ENCODE measurements around the gene INTS6L.
"Not testable (repeated sequence)": the region's sequence is repeated elsewhere in the genome, so short reads cannot be mapped to it uniquely, and the experiment has no call there.

INTS6L gene

DNA sequence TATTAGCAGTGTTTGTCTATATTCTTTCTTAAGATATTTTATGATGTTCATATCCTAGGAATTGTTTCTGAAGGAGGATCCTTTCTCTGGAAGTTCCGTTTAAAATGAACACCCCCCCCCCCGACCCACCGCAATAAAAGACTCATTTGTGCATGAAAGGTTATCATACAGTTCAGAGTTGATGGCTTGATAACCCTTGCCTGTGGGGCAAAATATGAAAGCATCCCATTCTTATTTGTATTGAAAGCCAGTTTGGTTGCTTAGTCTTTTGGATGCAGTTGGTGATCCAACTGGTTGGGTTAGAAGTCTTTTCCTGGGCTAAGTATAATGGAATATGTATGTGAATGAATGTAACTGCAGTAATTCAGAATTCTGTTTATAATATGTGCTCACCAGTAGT lies 8.3 kb downstream of the INTS6L start:
- no peak for DNase-seq

DNA sequence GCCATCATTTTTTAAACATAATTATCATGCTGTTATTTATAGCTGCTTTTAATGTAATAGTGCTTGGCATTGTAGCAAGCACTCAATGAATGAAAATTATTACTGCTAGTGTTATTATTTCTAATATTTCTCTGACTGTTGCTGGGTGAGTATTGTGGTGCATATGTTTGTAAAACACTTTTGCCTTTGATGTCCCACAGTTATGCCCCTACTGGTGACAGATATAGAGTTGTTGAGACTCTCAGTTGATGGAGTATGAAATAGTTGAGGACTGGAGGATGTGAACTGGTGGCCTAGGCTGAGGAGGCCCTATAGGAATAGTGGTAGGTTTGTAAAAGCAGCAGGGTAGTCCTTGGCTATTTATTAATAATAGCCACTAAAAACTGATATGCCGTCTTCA lies 9.6 kb downstream of the INTS6L start:
- no peak for DNase-seq

DNA sequence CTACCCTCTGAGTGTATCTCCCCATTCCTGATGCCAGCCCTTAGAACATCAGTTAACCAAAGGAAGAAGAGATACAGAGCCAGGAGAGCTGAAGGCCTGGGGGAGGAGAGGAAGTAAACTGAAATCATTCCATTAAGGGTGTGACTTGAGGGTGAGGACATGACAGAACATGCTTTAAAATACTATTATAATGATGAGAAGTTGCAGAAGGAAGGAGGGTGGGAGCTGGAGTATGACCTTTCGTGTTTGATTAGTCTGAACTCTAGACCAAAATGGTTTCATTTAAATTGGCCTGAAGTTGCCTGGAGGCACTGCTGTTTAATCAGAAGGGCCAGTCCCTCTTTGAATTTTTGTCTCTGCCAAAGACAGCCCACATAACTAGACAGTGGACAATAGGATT lies 11.4 kb downstream of the INTS6L start:
- no peak for DNase-seq

DNA sequence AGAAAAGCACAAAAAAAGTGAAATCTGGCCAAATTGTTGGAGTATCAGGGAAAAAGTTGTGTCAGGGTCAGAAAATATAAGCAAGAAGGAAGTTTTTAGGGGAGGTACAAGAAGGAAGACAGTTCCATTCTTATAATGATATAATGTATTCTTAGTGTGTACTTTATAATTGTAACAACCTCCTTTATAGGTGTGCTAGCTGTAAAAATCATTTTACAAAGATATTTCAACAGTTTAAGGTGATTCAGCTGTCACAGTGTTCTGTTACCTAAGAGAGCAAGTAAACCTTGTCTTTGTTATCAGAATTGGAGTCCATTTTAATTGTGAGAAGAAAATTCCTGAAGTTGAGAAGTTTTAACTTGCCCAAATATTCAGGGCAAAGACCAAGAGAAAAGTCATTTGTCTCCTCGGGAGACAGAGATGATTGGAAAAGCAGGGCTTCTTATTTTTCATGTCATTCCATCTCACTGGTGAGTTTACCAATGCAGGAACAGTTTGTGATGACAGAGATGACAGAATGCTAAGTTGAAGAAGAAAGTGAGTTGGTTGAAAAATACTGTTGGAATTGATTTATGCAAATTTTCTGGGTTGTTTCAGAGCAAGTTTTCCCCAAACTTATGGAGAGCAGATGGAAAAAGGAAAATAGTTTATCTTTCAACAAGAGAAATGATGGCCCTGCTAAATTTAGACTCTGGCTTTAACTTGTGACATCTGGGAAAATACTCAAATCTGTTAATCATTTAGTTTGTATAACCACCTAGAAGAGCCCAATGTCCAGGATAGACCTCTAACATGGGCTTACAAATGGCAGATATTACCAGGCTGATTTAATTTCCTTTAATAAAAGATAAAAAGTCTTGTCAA lies 14.8 kb downstream of the INTS6L start:
- no peak for DNase-seq

DNA sequence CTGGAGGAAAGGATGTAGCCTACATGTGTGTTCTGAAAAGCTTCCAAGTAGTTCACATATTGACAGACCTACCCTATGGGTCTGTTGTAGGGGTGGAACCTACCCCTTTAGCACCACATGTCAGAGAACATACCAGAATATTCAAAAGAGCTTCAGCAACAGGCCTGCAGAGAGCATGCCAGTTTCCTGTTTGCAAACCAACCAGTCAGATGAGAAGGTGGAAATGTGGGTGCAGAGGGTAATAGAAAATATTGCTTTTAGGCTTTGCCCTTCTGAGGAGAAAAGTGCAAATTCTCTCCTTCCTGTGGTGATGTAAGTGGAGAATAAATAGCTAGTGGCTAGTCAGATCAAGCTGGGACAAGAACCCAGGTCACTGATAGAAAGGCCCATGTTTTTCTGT lies 16.4 kb downstream of the INTS6L start:
- DNase-seq: no peak

DNA sequence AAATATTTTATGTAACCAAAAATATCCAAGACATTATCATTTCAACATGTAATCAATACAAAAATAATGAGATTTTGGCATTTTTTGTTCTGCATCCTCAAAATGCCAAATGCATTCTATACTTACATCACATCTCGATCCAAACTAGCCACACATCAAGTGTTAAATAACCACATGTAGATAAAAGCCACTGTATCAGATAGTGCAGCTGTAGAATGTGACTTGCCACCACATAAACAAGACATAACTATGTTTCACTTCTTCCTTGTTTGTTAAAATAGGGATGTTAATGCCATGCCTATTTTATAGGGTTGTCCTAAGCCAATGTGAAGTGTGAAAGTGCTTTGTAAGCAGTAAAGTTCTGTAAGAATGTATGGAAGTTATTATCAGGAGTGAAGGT lies 20.9 kb downstream of the INTS6L start:
- DNase-seq: no peak

DNA sequence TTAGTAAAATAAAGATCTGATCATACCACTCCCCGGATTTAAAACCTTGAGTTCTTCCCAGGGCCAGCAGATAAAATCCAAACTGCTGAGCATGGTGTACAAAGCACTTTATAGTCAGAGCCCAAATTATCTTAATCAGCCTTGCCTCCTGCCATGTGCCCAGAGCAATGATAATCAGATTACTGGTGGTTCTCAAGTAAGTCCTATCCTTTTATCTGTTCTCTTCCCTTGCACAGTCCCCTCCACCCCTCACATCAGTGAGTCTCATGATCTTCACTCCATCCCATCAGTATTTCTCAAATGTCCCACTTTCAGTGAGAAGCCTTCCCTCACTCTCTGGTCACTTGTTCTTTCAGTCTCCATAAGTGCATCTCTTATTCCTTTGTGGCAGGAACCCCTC lies 22.7 kb downstream of the INTS6L start:
- no peak for DNase-seq

DNA sequence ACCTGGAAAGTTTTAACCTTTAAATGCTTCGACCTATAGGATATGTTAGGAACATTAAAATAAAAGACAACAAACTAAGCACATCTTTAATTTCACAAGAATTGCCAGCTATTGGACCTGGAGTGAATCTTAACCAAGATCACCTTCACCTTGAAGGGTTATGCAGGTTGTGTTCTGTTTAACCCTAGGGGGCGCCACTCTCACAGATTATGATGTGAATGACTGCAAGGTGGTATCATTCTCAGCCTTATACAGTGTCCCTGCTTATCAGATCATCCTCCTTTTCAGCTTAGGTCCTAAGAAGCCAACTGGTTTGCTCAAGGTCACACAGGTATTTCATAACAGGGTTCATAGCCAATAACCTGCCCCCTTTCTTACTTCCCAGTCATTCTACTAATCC lies 23.5 kb downstream of the INTS6L start:
- DNase-seq: no peak

DNA sequence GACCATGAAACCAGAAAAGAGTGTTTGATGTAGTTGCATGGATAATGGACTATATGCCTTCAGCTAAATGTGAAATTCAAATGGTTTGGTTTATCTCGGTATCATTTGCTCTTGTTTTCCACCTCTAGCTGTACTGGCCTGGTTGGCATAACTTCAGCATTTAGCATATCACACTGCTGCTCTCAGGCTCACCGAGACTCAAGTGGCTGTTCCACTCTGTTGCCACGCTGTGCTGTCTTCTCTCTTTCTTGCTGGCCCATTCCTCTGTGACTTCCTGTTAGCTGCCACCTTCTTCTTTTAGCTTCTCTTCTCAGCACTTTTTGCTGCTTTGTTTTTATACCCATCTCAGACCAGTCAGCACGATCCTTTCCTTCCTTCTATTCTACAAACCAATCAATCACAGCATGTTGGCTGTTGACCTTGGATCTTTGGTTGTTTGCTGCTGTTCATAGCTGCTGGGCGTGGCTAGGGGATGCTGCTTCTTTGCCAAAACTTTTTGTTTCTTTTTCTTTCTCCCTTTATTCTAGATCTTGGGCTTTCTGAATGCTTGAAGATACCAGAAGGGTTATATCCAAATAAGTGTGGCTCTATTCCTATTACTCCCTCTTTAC lies 24.0 kb downstream of the INTS6L start:
- DNase-seq: no peak

DNA sequence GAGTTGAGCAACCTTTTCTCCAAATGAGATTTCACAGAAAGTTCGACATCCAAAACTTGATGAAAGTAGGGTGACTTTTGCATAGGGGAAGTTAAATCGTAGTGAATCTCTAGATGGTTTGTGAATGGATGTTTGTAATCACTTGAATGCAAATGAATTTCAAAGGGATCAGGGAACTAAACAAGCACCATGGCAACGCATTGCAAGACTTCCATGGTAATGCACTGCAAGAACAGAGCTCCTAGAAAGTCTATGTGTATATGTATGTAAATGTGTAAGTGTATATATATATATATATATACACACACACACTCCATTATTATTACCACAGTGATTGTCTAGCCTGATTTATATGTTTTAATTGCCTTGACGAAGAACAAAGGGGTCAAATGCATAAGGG lies 27.3 kb downstream of the INTS6L start:
- no peak for DNase-seq

DNA sequence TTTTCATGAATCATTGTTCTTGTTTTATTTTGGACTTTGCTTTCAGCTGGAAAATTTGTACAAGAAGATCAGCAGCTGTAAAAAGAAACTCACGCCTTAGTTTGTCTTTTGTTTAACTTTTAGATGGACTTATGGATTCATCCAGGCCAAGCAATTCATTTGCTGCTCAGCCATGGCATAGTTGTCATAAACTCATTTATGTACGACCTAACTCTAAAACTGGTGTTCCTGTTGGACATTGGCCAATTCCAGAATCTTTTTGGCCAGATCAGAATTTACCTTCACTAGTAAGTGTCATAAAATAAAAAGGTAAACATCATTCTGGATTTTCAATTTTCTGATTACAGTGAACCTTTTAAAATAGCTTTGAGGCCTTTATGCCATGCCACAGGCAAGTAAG lies 29.1 kb downstream of the INTS6L start:
- DNase-seq: no peak

DNA sequence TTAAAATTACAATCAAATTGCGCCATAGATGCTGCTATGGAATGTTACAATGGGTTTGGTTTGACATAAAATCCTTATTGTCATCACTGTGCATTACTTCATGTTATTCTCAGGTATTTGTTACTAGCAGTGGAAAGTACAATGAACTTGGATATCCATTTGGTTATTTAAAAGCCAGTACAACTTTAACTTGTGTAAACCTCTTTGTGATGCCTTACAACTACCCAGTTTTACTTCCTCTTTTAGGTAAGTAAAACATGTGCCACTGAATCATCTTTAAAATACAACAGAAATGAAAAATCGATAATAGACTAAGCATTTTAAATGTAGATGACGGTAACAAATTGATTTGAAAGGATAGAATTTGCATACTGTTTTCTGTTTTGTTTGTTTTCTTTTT lies 35.6 kb downstream of the INTS6L start:
- DNase-seq: no peak

DNA sequence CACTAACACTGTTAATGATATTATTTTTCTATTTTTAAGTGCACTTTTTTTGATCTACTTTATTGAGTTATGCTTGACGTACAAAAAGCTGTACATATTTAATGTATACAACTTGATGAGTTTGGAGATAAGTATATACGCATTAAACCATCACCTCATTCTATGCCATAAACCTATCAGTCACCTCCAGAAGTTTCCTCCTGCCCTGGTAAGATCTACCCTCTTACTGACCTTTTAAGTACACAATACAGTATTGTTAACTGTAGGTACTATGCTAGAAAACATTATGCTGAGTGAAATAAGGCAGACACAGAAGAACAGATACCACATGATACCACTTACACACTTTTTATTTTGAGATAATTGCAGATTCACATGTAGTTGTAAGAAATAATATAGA lies 36.9 kb downstream of the INTS6L start:
- no peak for DNase-seq

DNA sequence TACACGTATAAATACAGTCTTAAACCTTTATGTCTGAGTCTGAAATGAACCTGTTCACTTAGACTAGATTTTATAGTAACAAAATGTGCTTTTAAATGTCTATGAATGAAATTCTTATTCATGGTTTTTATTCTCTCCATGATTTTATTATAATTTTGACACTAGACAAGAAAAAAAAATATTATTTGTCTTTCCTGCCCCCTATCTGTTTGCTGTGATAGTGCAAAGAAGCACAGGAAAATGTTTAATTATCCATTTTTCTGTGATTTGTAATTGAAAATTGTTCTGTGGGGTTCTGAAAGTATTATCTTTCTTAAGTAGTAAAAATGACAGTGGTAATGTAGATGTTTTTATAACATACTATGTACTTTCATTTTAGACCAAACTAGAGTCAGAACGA lies 52.0 kb downstream of the INTS6L start:
- no peak for DNase-seq

DNA sequence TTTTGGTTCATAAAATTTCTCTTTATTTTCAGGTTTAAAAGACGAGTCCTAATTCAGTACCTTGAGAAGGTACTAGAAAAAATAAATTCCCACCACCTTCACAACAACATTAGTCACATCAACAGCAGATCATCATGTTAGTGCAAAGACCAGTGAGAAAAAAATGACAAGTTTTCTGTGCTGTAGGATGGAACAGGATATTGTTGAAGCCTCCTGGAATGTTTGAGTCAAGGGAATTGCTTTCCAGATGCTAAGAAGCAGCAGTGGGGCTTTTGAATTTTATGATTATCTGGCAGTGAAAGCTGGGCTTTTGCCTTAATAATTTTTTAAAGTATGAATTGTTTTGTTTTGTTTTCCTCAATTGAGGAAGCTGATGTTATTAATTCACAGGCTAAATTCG lies 61.0 kb downstream of the INTS6L start:
- no peak for DNase-seq

DNA sequence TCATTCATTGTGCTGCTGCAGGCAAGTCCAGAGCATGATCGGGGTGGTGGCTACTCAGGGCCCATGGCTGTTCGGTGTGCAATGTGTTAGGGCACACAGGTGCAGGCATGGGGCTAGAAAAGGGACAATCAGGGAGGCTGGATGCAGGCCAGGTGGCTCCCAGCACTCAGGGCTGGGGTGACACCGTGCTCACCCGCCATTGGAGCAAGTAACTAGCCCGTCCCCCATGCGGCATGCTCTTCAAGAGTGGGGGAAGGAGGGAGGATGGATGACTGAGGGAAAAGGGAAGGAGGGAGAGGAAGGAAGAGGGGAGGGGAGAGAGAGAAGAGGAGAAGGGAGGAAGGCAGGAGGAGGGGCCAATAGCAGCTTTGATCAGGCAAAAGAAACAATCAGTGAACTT lies 64.7 kb downstream of the INTS6L start:
- no peak for DNase-seq

DNA sequence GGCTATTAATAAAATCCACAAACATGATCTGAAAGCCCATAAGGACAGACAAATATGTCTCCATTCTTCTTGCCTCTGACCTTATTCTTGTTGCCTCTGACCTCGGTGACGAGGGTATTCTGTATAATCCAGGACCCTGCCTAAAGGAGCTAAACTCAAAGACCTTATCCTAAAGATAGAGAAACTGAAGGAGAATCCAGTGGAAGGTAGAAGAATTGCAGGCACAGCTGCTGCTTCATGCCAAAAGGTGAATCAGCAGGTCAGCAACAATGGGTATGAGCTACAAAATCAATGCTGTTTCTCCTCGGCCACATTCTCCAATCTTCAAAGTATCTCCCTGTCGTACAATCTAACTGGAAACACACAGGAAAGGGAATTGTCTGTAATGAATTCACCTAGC lies 71.4 kb downstream of the INTS6L start:
- no peak for DNase-seq

DNA sequence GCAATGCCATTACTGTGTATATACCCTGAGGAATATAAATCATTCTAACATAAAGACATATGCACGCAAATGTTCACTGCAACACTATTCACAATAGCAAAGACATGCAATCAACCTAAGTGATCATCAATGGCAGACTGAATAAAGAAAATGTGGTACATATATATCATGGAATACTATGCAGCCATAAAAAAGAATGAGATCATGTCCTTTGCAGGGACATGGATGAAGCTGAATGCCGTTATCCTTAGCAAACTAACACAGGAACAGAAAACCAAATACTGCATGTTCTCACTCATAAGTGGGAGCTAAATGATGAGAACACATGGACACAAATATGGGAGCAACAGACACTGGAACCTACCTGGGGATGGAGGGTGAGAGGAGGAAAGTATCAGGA lies 73.6 kb downstream of the INTS6L start:
- not testable (repeated sequence) for DNase-seq

DNA sequence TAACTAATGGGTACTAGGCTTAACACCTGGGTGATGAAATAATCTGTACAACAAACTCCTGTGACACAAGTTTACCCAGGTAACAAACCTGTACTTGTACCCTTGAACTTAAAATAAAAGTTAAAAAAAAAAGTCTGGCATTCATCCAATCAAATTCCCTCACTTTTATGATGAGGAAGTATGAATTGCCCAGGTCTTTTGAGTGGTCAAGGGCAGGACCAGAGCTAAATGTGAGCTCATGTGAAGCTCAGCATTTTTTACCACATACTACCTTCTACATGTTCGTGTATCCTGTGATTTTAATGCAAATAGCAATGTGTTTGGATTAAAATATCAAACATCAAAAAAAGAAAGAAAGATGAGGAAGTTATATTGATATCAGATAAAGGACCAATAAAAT lies 74.0 kb downstream of the INTS6L start:
- DNase-seq: not testable (repeated sequence)

DNA sequence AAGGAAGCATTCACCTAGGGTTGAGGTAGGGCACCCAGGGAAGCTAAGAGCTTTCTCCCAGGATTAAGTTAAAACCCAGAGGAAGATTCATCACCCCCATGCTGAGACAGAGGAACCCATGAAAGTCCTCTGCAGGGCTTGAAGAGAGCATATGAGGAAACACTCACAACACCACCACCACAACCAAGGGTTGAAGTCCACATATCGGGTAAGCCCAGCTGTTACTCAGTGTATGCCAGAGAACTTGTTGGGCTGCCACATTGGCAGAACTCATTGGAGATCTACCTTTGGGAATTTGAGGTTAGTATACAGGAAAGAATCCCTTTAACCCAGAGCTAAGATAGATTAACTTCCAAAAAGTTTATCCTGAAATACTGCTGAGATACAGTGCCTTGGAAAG lies 75.1 kb downstream of the INTS6L start:
- no peak for DNase-seq

DNA sequence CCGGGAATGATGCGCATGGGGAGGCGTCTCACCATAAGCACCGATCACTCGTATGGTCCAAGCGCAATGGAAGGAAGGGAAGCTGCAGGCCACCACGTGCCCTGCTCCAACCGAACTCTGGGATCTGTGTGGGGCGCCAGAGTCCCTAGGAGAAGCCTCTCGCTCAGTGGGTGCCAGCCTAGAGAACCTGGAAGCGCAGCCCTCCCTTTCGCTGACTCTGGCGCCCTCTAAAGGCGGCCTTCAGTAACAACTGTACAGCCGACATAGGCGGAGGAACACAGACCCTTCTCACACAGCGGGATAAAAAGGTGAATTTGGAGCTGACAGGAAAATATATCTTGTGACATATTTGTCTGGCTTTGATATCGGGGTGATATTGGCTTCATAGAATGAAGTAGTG lies 76.0 kb downstream of the INTS6L start:
- peak; percentile 7 for DNase-seq

DNA sequence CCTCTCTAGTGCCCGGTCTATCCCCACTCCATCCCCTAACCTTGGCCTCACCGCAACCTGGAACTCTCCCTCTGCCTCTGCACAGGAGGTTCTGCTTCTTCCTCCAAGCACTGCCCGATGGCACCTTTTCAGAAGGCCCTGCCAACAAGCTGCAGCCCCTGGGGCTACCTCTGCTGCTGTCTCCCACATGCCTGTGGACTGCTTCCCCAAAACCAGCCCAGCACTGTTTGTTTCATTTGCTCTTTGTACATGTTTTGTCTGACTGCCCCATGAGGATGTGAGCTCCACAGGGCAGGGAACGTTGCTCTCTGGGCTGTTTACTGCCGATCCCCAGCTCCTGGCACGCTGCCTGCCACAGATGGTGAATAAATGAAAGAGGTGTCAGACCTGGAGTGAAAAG lies 85.4 kb downstream of the INTS6L start:
- DNase-seq: no peak

DNA sequence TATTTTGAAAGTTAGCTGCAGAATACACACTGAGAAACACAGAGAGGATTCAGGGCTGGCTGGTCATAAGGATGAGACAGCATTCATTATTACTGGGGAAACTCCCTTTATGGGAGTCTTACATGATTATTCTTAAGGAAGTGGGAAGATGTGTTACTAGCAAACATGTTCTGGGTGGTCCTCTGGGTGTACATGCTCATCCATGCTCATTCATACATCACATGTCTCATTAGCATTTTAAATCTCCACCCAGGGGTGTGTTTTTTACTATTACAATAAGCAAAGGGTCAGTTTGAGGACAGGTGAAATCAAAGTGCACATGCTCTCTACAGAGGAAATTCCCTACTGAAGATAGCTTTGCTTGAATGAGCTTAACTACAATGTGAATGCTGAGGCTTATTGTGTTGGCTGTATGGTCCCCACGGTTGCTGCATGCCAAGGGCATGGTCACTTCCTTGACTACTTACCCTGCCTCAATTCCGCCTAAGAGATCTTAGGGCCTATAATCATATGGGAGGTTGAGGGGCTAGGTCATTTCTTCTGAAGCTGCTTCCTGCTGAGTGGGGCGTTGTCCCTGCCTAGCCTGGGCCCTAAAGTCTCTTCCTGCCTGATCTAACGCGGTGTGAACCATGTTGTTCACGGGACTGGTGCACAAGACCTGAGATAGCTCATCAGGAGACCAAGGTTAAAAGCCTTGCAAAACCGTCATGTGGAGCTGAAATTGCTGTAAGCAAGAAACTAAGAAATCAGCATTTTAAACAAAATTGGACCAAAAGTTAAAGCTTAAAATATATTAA lies 104.1 kb downstream of the INTS6L start:
- DNase-seq: not testable (repeated sequence)

DNA sequence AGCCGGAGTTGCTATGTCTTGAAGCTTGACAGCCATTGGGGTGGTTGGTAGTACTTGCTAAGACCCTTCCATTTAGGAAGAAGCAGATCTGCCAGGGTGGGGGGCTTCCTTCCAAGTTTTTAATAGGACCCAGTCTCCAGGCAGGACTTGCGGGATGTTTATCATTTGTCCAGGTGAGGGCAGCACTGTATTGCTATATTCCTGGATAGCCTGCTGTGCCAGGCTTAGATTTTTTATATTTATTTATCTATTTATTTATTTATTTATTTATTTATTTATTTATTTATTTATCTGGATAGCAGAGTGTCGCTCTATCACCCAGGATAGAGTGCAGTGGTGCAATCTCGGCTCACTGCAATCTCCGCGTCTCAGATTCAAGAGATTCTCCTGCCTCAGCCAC lies 105.5 kb downstream of the INTS6L start:
- no peak for DNase-seq

Data from activated CD4-positive, alpha-beta T cell treated with anti-CD3 and anti-CD28 coated beads for 1 hour (primary cell).